DOHH2 (cell line): ENCODE data around the gene LRRC4.

Source experiments
- H3F3A ChIP-seq: fragments of 200-600 bp; sonication (generic), shearing (Covaris generic); 2 replicates; pipeline ENCODE4 v1.6.0; 2016; ENCODE audit warnings: antibody characterized with exemption, mild to moderate bottlenecking; ENCODE audit not compliant: control insufficient read depth, insufficient read depth
- H3K27ac ChIP-seq: fragments of 200-600 bp; sonication (generic); 2 replicates; pipeline ENCODE4 v1.5.1; 2014; ENCODE audit warnings: low read depth, mild to moderate bottlenecking, low read length, moderate library complexity
- H3K27me3 ChIP-seq: fragments of 200-600 bp; sonication (generic); 2 replicates; pipeline ENCODE4 v1.6.1; 2014; ENCODE audit warnings: mild to moderate bottlenecking, low read length, mixed read lengths; ENCODE audit not compliant: control insufficient read depth
- H3K36me3 ChIP-seq: fragments of 200-600 bp; sonication (generic); 2 replicates; pipeline ENCODE4 v1.6.1; 2014; ENCODE audit warnings: mild to moderate bottlenecking, low read length, moderate library complexity, mixed read lengths; ENCODE audit not compliant: control insufficient read depth
- H3K4me1 ChIP-seq: fragments of 200-600 bp; sonication (generic); 2 replicates; pipeline ENCODE4 v1.6.1; 2014; ENCODE audit warnings: mild to moderate bottlenecking, low read length, mixed read lengths; ENCODE audit not compliant: control insufficient read depth
- H3K4me2 ChIP-seq: fragments of 200-600 bp; sonication (generic); 2 replicates; pipeline ENCODE4 v1.6.0; 2014; ENCODE audit warnings: mild to moderate bottlenecking, low read length, moderate library complexity
- H3K4me3 ChIP-seq: fragments of 200-600 bp; sonication (generic); 2 replicates; pipeline ENCODE4 v1.5.1; 2014; ENCODE audit warnings: mild to moderate bottlenecking, low read length, mixed read lengths
- H3K79me2 ChIP-seq: fragments of 200-600 bp; sonication (generic); 2 replicates; pipeline ENCODE4 v1.6.1; 2014; ENCODE audit warnings: mild to moderate bottlenecking, low read length, mixed read lengths; ENCODE audit not compliant: control insufficient read depth
- H3K9me2 ChIP-seq: fragments of 200-600 bp; sonication (generic); replicated peaks from 2 replicates; pipeline ENCODE4 v1.6.1; 2014; ENCODE audit warnings: mild to moderate bottlenecking, low read length, mixed read lengths; ENCODE audit not compliant: control insufficient read depth
- H3K9me3 ChIP-seq: fragments of 200-600 bp; sonication (generic); 2 replicates; pipeline ENCODE4 v1.6.1; 2014; ENCODE audit warnings: antibody characterized with exemption, low read length, mixed read lengths; ENCODE audit not compliant: control insufficient read depth, insufficient read depth
- H4K20me1 ChIP-seq: fragments of 200-600 bp; sonication (generic); 2 replicates; pipeline ENCODE4 v1.6.0; 2014; ENCODE audit warnings: low read depth, mild to moderate bottlenecking, antibody characterized with exemption, low read length, moderate library complexity; ENCODE audit not compliant: control insufficient read depth, insufficient read depth
- EZH2phosphoT487 ChIP-seq: fragments of 200-600 bp; sonication (generic); IDR thresholded peaks from 2 replicates; pipeline ENCODE4 v1.6.1; 2017; ENCODE audit warnings: borderline replicate concordance, mild to moderate bottlenecking, antibody characterized with exemption, low read length, moderate library complexity, mixed read lengths
- TF ChIP-seq, protein P1 (sequence below): fragments of 200-600 bp; sonication (generic); IDR thresholded peaks from one replicate; pipeline ENCODE4 v1.5.1; 2014; ENCODE audit warnings: antibody characterized with exemption, mild to moderate bottlenecking, low read depth, low read length; ENCODE audit not compliant: poor library complexity, severe bottlenecking

Gene LRRC4

DNA sequence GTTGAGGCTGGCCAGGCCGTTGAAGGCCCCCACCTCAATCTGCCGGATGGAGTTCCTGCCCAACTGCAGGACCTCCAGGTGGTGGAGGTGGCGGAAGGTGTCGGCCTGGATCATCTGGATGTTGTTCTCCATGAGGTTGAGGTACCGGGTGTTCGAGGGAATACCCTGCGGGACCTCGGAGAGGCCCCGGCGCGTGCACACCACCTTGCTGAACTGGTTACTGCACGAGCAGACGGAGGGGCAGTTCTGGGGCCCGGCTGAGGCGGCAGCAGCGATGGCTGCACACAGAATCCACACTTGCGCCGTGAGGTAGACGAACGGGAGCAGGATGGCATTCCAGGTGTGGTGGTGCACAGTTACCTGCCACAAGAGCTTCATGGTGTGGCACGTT, 979 bp downstream of the LRRC4 start:
- peak overlapping the region; percentile 68 for H3K4me3 ChIP-seq
- peaks cover 4% of the 10 kb centered on the region; the same call in 1 of the 2 replicates for H3K79me2 ChIP-seq
- H4K20me1 ChIP-seq = peaks cover 15% of the 10 kb centered on the region; the same call in 1 of the 2 replicates
- 0 out of 2 replicates have a peak, but pooled peaks cover 3% of the 10 kb centered on the region for H3K27me3 ChIP-seq
- H3K9me2 ChIP-seq = no peaks in the 10 kb centered on the region
- TF ChIP-seq EZH2phosphoT487 = no peak
- TF ChIP-seq, protein P1, sequence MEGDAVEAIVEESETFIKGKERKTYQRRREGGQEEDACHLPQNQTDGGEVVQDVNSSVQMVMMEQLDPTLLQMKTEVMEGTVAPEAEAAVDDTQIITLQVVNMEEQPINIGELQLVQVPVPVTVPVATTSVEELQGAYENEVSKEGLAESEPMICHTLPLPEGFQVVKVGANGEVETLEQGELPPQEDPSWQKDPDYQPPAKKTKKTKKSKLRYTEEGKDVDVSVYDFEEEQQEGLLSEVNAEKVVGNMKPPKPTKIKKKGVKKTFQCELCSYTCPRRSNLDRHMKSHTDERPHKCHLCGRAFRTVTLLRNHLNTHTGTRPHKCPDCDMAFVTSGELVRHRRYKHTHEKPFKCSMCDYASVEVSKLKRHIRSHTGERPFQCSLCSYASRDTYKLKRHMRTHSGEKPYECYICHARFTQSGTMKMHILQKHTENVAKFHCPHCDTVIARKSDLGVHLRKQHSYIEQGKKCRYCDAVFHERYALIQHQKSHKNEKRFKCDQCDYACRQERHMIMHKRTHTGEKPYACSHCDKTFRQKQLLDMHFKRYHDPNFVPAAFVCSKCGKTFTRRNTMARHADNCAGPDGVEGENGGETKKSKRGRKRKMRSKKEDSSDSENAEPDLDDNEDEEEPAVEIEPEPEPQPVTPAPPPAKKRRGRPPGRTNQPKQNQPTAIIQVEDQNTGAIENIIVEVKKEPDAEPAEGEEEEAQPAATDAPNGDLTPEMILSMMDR = no peak
- no peaks in the 10 kb centered on the region for H3K9me3 ChIP-seq
- H3F3A ChIP-seq = peaks cover 4% of the 10 kb centered on the region; the same call in 1 of the 2 replicates
- no peak overlapping the region for H3K27ac ChIP-seq
- peak overlapping the region; percentile 72 for H3K4me2 ChIP-seq
- H3K36me3 ChIP-seq = peaks cover 10% of the 10 kb centered on the region
- peaks cover 33% of the 10 kb centered on the region for H3K4me1 ChIP-seq

DNA sequence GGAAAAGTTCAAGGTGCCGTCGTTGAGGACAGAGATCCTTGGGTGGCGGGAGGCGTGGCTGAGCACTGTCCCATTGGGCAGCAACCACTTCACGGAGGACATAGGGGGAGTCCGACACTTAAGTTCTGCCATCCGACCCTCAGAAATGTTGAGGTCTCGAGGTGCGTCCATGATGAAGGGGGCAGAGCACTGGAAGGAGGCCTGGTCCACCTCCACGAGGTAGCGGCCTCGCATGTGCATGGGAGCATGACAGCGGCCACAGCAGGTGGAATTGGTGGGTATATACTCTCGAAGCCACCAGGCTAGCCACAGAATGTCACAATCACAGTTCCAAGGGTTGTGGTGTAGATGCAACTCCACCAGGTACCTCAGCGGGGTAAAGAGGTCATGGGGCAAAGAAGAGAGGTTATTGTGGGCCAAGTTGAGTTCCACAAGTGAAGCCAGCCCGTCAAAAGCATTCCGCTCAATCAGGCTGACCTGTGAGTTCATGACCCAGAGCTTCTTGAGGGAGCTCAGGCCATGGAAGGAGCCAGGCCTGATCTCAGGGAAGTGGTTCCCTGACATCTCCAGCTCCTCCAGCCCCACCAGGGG, 1.7 kb downstream of the LRRC4 start:
- H3K9me3 ChIP-seq = no peaks in the 10 kb centered on the region
- no peaks in the 10 kb centered on the region for H3K9me2 ChIP-seq
- no peak for TF ChIP-seq EZH2phosphoT487
- TF ChIP-seq, protein P1 = no peak
- H3F3A ChIP-seq = peaks cover 4% of the 10 kb centered on the region; the same call in 1 of the 2 replicates
- H3K4me1 ChIP-seq = peaks cover 28% of the 10 kb centered on the region
- 0 out of 2 replicates have a peak, but pooled peaks cover 3% of the 10 kb centered on the region for H3K27me3 ChIP-seq
- H4K20me1 ChIP-seq = peaks cover 15% of the 10 kb centered on the region; the same call in 1 of the 2 replicates
- H3K79me2 ChIP-seq = peaks cover 4% of the 10 kb centered on the region; the same call in 1 of the 2 replicates
- H3K27ac ChIP-seq = no peak overlapping the region
- no peak overlapping the region for H3K4me2 ChIP-seq
- H3K4me3 ChIP-seq = no peak overlapping the region
- H3K36me3 ChIP-seq = peaks cover 10% of the 10 kb centered on the region

DNA sequence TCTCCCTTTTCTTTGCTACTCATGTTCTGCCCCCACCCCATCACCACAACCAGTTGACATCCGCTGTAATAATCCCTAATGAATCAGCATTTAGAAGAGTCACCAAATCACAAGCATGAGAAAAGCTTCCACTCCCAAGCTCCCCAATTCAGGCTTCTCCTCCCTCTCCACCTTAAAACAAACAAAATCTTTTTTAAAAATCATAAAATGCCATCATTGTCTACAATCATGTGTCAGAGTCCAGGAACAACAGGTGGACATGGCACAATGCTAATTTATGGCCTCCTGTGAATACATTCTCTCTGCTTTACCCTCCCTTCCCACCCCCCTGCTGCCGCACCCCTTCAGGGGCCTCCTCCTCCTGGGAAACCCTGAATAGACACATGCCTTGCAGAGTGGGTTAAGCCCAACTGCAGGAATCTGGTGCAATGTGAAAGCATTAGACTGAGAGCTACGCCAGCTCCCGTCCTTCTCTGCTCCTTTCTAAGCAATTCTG, 3.7 kb downstream of the LRRC4 start:
- TF ChIP-seq EZH2phosphoT487 = no peak
- TF ChIP-seq, protein P1 = no peak
- Histone ChIP-seq H3K9me3 (no peaks in the 10 kb centered on the region), H3K4me1 (peaks cover 20% of the 10 kb centered on the region), H3K27me3 (no peaks in the 10 kb centered on the region), H3K79me2 (peaks cover under 1% of the 10 kb centered on the region; the same call in 1 of the 2 replicates), H3K36me3 (peaks cover 14% of the 10 kb centered on the region), H4K20me1 (peaks cover 7% of the 10 kb centered on the region; the same call in 1 of the 2 replicates), H3F3A (peaks cover 4% of the 10 kb centered on the region; the same call in 1 of the 2 replicates), H3K27ac (no peak overlapping the region), H3K9me2 (no peaks in the 10 kb centered on the region), H3K4me3 (no peak overlapping the region), H3K4me2 (no peak overlapping the region)
